Fibroblast of skin of left quadriceps (primary cell): ENCODE data around the gene GSDMA.

Source experiments
- DNase-seq, 2 experiments: peaks; one replicate each; pipeline ENCODE4 v3.0.0-alpha.2; 2013; ENCODE audit warnings: low read depth in 2 of 2

The GSDMA gene

DNA sequence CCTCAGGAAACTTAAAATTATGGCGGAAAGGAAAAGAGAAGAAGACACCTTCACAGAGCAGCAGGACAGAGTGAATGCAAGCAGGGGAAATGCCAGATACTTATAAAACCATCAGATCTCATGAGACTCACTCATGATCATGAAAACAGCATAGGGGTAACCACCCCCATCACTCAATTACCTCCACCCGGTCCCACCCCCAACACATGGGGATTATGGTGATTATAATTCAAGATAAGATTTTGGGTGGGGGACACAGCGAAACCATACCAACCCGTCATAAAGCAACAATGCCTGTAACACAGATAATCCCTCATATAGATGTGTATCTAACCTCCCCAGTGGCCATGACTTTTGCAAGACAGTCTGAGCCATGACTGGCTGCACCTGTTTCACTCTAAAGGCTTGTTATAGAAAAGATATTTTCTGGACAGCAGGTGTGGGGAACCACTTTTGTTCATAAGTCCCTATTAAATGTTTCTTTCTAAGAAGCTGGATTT is 7.0 kb upstream of the GSDMA start:
- DNase-seq: no peak

DNA sequence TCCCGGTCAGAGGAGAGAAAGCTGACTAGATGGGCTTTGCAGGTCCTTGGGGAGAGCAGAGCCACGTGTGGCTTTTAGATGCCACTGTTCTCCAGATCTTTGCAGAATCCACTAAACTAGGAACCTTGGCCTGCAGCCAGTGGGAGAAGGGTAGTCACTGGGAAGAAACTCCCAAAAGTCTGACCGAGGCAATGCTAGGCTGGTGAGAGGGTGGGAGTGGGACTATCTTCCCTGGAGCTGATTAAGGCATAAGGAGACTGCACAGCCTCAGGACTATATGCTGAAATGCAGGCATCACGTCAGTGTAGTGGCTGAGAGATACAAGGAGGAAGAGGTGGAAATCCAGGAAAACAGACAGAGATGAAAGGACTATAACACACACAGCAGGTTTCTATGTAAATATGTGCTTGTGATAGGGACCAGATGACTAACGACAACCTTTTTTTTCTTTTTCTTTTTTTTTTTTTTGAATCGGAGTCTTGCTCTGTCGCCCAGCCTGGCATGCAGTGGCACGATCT is 2.2 kb upstream of the GSDMA start:
- DNase-seq: no peak

DNA sequence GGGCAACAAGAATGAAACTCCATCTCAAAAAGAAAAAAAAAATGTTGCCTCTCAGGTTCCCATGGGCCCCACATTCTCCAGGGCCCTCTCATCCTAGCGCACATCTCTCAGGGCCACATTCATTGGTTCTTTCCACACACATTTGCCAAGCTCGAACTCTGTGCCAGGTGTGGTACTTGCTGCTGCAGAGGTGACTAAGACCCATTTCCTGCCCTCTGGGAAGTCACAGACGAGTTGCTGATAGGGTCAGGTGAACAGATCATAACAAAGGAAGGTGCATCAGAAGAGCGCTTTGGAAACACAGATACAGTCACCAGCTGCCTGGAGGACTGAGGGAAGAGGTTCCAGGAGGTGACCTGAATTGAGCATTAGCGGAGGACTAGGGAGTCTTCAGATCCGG is 1.0 kb downstream of the GSDMA start:
- DNase-seq: no peak

DNA sequence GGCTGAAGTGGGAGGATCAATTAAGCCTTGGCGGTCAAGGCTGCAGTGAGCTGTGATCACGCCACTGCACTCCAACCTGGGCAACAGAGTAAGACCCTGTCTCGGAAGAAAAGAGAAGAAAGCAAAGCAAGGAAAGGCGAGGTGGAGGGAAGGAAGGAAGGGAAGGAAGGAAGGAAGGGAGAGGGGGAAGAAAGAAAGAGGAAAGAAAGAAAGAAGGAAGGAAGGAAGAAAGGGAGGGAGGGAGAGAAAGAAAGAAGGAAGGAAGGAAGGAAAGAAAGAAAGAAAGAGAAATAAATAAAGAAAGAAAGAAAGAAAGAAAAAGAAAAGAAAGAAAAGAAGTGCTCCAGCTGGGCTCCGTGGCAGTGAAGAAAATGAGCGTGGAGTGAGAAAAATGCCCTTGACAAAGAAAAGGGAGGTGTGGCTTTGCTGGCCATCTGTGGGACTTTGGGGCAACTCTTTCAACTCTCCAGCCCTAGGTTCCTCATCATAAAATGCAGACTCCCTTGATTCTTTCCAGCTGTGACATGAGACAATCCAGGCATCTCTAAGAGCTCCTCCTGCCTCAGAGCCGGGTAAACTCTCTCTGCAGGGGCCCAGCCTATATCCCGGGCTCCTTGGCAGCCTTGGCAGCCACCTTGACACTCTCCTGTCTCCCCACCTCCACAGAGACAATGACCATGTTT is 2.4 kb downstream of the GSDMA start:
- no peak for DNase-seq

DNA sequence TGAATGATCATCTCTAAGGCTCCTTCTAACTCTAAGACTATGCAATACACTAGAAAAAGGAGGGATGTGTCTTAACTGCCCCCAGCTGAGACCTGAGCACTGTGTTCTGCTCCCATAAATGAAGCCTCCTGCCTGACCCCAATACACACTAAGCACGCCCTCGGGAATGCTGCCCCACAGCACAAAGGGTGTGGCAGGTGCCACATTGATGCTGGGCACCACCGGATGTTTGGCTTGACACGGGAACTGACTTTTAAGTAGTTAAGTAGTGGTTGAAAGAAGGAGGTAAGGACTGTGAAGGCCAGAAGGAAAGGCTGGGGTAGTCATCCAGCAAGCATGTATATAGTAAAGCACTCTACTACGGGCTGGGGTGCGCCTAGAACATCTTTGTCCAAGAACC is 4.0 kb downstream of the GSDMA start:
- no peak for DNase-seq

DNA sequence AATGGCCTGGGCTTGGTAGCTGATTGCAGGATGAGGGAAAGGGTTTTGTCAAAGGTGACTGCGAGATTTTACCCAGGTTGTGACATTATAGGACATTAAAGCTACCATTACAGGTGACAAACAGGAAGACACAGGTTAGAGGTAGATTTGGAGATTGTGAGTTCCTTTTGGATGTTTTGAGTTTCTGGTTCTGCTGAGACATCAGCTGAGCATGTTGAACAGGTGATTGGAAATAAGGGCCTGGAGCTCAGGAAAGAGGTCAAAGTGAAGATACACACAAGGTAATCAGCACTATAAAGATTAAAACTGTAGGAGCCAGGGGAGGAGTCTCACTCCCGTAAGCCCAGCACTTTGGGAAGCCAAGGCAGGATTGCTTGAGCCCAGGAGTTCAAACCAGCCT is 6.0 kb downstream of the GSDMA start:
- no peak for DNase-seq

DNA sequence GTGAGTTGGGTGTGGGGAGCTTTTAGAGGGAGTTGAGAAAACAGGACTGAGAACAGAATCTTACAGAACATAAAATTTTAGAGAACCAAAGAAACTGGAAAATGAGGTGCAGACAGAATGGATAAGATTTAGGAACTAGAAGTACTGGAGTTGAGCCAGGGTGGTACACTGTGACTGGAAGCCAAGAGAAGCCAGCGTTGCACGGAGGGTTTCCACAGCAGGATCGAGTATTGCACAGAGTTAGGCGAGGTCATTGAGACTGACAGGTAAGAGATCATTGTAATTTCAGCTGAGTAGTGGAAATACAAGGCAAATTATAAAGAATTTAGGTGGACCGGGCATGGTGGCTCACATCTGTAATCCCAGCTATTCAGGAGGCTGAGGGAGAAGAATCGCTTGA is 6.6 kb downstream of the GSDMA start:
- no peak for DNase-seq

DNA sequence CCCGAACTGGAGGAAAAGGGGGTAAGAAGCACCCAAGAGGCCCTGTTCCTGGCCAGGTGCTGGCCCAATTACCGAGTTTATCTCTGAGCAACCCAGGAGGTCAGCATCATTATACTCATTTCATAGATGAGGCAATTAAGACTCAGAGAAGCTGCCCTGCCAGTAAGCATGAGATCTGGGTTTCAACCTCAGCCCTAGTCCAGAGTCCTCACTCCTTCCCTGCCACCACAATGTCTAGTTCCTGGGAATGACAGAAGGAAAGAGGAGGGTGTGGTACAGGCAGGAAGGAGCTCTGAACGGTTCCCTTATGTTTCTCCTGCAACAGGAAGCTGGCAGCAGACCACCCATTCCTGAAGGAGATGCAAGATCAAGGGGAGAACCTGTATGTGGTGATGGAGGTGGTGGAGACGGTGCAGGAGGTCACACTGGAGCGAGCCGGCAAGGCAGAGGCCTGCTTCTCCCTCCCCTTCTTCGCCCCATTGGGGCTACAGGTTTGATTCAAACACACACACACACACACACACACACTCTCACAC is 7.4 kb downstream of the GSDMA start:
- no peak for DNase-seq

DNA sequence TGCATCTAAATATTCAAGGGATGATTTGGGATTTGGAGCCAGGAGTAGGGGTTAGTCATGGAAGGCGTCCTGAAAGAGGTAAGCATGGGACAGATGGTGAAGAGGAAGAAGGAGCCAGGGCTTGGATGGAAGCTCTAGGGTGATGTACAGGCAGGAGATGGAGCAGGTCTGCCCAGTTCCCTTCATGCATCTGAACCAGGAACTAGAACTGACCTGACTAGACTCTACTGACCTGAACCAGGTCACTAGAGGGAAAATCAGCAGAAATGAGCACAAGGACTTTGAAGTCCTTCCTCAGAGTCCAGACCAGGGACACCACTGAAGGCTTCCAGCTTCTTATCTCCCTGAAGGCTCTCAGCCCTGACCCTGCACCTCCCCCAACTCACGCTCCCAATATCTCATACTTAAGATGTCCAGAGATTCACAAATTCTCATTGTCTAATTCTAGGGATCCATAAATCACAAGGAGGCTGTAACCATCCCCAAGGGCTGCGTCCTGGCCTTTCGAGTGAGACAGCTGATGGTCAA is 8.3 kb downstream of the GSDMA start:
- no peak for DNase-seq

DNA sequence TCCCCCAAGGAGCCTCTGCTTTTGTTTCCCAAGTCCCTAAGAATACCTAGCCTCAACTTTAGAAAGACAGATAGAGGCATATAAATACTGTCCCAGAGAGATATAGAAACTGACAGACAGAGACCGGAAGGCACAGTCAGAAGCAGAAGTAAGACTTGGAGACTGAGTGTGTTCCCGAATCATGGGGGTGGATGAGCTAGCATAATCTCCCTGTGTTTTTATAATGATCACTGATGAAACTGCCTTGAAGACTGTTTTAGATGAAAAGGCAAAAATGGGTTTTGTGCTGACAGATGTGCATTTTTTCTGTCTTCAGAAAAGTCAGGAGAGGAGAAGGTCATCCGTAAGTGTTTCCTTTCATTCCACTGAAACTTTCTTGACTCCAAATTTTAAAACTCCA is 9.5 kb downstream of the GSDMA start:
- no peak for DNase-seq

DNA sequence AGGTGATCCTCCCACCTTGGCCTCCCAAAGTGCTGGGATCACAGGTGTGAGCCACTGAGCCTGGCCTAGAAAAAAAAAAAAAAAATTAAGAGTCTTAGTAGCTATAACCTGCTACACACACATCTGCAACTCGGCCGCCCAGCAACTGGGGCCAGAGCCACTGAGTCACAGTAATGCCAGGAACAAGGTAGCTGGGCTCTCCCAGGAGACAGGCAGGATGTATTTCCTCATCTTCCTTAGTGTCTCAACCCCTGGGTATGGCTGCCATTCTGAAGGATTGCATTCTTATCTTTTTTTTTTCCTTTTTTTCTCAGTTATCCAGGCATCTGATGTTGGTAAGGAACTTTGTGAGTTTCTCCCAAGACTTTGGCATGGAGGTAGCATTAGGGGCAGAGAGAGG is 10.7 kb downstream of the GSDMA start:
- DNase-seq: no peak

DNA sequence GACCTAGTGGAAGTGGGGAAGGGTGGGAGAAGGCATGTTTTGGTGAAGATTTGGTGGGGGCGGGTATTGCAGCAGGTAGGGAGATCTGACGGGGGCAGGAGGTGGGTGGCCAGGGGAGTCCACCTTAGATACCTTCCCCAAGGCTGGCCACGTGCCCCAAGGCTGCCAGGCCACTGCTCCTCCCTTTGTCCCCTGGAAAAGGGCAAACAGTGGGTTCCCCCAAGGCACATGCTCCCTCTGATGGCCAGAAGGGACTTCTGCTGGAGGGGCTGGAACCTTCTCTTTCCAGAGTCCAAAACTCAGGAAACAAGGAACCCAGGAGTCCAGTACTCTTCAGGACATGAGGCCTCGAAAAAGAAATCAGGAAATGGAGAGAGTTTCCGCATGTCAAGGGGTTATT is 11.6 kb downstream of the GSDMA start:
- DNase-seq: no peak

DNA sequence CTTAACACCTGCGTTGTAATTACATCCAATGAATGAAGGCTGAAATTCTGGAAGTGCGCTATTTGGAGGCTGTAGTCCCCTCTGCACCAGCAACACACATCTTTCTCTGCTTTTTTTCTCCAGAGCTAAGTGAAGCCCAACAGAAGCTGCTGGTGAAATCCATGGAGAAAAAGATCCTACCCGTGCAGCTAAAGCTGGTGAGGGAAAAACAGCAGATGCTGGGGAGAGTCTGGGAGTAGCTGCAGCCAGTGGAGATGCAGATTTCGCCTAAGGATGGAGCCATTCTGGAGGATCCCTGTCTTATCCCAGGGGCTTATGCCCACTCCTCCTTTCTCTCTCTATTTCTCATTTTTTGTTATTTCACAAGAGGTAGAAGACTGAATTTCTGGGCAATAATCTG is 13.0 kb downstream of the GSDMA start:
- DNase-seq: no peak

DNA sequence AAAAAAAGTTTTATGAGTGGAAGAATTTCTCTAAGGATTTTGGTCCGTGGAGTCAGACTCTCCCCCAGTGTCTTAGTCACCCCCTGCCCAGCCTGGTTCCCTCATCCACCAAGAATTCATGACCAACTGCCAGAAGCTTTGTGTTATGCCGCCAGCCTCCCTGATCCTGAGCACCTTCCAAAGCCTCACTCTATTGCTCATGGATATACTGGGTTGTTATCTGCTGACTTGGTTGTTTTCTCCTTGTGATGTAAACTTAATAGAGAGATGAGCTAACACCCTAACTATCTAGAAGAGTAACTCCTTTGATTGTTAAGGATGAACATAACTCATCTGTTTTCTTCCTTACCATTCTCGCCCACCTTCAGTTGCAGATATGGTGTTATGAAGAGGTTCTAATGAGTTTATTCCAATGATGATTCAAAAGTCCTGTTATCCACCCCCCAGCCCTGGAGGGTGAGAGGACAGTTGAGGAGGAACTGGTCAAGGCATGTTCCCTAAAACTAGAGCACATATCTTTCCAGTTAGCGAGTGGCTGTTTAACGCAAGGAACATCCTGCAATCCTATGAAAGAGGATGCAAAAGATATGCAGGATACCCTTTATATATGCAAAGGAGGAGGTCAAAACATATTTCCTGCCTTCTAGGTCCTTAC is 16.3 kb downstream of the GSDMA start:
- DNase-seq: peak; percentile 56 to 58

DNA sequence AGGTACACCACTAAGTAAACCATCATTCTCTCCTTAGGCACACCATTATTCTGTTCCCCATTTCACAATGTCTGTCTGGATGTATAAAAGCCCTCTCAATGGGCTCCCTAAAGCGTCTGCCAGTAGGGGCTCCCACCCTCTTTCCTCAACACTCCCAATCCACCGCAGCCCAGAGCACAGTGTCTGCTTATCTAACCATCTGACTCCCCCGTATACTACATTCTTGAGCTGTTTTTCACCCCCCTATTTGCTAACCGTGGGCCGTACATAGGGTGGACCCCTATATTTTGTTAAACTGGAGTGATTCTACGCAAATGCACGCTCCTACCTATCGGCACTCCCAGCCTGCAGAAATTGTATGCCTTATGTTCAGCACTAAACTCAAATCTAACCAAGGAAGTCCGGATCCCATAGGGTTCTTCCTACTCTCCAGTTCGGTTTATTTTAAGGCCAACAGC is 17.1 kb downstream of the GSDMA start:
- DNase-seq: peak; percentile 18 to 20

DNA sequence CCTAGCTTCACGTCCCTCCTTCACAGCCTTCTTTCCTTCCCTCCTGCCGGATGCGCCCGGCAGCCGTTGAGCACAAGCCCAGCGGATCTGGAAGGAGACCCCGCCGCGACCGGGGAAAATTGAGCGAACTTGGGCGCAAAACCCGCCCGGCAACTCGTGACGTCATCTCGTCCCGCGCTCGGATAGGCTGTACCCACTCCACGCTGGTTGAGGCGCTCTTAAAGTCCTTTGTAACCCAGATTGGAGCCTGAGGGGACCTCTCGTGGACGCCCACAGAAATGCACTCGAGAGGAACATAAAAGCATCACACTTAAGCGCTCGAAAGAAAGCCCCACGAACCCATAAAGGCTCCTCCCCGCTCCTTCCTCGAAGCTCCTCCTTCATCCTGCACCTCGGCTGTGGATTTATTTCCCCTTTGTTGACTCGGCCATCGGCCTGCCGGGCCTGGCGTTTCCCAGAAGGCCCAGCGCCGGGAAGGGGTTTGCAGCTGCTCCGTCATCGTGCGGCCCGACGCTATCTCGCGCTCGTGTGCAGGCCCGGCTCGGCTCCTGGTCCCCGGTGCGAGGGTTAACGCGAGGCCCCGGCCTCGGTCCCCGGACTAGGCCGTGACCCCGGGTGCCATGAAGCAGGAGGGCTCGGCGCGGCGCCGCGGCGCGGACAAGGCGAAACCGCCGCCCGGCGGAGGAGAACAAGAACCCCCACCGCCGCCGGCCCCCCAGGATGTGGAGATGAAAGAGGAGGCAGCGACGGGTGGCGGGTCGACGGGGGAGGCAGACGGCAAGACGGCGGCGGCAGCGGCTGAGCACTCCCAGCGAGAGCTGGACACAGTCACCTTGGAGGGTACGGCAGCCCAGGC is 17.8 kb downstream of the GSDMA start, which contains the start of gene PSMD3:
TSS of gene PSMD3 (plus strand) at position 457 of the 856 bp plus-strand sequence. CDS start at position 621, 164 bp downstream.
- DNase-seq: peak; percentile 99 to 100

DNA sequence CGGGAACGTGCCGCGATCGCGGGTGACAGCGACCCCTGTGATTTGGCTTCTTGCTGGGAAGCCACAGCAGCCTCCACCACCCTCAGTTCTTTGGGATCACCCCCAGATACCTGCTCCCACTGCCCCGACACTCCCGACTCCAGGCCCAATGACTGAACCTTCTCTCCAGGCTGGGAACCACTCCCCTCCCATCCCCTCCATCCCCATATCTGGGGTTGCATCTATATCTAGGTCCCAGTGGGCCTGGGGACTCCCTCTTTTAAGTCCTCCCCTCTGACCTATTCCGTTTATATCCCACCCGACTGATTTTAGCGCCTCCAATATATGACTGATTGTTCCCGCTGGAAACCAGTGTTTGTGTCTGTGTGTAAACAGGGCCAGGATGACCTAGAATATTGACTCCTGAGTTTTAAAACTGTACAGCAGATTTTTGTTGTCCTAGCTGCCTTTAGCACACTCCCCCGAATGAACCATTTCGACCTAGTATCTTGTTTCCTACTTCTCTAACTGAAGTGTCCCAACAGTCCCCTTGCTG is 18.5 kb downstream of the GSDMA start:
- no peak for DNase-seq

DNA sequence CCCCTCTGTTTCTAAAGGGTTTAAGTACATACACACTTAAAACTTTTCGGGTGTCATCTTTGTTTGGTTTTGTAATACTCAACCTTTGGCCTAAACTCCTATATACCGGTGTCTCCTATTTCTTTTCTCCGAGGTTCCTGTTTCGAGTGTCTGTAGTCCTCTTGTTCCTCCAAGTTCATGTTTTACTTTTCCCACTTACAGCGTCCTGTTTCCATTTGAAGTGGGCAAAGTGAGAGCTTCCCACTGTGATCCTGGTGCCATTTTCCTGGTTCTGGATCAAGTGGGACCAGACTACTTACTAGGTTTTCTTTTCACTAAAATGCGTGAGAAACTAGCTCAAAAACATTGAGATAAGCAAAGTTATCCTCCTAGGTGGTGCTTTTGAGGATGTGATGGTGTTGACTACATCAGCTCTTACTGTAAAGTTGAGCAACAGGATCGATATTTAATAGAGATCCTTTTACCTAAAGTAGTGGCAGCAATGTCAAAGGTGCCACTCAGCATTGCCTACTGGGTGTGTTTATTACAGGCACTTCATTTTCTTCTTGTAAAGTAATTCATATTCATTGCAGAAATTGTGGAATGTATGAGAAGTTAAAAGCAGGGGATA is 19.1 kb downstream of the GSDMA start:
- no peak for DNase-seq

DNA sequence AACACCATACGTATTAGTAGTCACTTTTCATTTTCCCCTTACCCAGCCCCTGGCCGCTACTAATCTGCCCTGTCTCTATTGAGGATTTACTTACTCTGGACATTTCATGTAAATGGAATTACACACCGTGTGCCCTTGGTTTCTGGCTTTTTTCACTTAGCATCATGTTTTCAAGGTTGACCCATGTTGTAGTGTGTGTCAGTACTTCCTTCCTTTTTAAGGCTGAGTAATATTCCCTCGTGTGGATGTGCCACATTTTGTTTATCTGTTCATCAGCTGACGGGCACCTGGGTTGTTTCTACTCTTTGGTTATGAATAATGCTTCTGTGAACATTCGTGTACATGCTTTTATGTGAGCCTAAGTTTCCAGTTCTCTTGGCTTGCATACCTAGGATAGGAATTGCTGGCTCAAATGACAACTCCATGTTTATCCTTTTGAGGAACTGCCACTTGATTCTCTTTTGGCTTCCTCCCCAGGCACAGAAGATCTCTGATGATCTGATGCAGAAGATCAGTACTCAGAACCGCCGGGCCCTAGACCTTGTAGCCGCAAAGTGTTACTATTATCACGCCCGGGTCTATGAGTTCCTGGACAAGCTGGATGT is 25.5 kb downstream of the GSDMA start:
- DNase-seq: no peak

DNA sequence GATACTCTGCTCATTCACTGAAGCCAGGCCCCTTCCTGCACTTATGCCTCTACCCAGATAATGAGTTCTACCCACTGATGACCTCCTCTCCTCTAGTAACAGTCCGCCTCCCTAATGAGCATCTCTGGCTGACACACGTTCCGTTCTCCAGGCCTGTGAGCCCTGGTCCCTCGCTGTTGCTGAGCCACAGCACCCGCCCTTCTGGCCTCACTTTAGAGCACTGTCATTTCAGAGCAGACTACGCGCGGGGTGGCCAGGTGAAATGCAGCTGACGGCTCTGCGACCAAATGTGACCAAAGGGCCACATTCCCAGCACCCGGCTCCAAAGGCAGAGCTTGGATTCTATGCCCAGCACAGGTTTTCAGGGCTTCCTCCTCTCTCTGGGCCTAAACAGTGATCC is 31.6 kb downstream of the GSDMA start:
- no peak for DNase-seq

DNA sequence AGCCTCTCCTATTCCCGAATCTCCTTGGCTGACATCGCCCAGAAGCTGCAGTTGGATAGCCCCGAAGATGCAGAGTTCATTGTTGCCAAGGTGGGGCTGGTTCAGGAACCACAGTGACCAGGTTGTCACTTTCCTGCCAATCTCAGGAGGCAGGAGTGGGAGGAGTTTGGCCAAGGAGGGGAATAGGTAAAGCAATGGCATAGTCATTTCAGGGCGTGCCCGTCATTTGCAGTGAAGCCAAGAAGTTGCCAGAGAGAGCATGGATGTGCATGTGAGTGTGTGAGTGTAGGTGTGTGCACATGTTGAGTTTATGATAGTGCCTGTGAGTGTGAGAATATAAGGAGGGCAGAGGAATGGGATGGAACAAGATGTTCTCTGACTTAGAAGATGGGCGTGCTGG is 32.6 kb downstream of the GSDMA start:
- DNase-seq: no peak
